Measurements from ENCODE around the gene ERBB4.

The ERBB4 gene

GRCh38 chr2:212428681-212429478 is 109.7 kb downstream of the ERBB4 start:
- no peak for DNase-seq (ENCODE audit: low read depth in 2 of 2, low spot score in 1 of 2)

- no peak for DNase-seq (ENCODE audit: low read depth in 2 of 2, low spot score in 1 of 2)
Measured at GRCh38 chr2:212427638-212428037, 111.0 kb downstream of the ERBB4 start.

GRCh38 chr2:212426637-212427412 is 111.8 kb downstream of the ERBB4 start:
- DNase-seq (ENCODE audit: low read depth in 2 of 2, low spot score in 1 of 2): no peak

- DNase-seq (ENCODE audit: low read depth in 2 of 2, low spot score in 1 of 2): no peak
Measured at GRCh38 chr2:212424082-212424481, 114.5 kb downstream of the ERBB4 start.

GRCh38 chr2:212423089-212423488 is 115.5 kb downstream of the ERBB4 start:
- DNase-seq (ENCODE audit: low read depth in 2 of 2, low spot score in 1 of 2): no peak

GRCh38 chr2:212421556-212422334 is 116.9 kb downstream of the ERBB4 start:
- DNase-seq (ENCODE audit: low read depth in 2 of 2, low spot score in 1 of 2): no peak

- no peak for DNase-seq (ENCODE audit: low read depth in 2 of 2, low spot score in 1 of 2)
Measured at GRCh38 chr2:212416086-212416485, 122.5 kb downstream of the ERBB4 start.

- DNase-seq (ENCODE audit: low read depth in 2 of 2, low spot score in 1 of 2): no peak
Measured at GRCh38 chr2:212414767-212415211, 123.8 kb downstream of the ERBB4 start.

- no peak for DNase-seq (ENCODE audit: low read depth in 2 of 2, low spot score in 1 of 2)
Measured at GRCh38 chr2:212409560-212409959, 129.0 kb downstream of the ERBB4 start.

GRCh38 chr2:212408524-212408923 is 130.1 kb downstream of the ERBB4 start:
- DNase-seq (ENCODE audit: low read depth in 2 of 2, low spot score in 1 of 2): no peak

GRCh38 chr2:212406716-212407115 is 131.9 kb downstream of the ERBB4 start:
- no peak for DNase-seq (ENCODE audit: low read depth in 2 of 2, low spot score in 1 of 2)

GRCh38 chr2:212402316-212402715 is 136.3 kb downstream of the ERBB4 start:
- DNase-seq (ENCODE audit: low read depth in 2 of 2, low spot score in 1 of 2): no peak

- no peak for DNase-seq (ENCODE audit: low read depth in 2 of 2, low spot score in 1 of 2)
Measured at GRCh38 chr2:212398316-212398715, 140.3 kb downstream of the ERBB4 start.

- no peak for DNase-seq (ENCODE audit: low read depth in 2 of 2, low spot score in 1 of 2)
Measured at GRCh38 chr2:212392544-212392943, 146.1 kb downstream of the ERBB4 start.

GRCh38 chr2:212392043-212392442 is 146.6 kb downstream of the ERBB4 start:
- DNase-seq (ENCODE audit: low read depth in 2 of 2, low spot score in 1 of 2): no peak

GRCh38 chr2:212387146-212387545 is 151.5 kb downstream of the ERBB4 start:
- no peak for DNase-seq (ENCODE audit: low read depth in 2 of 2, low spot score in 1 of 2)

- DNase-seq (ENCODE audit: low read depth in 2 of 2, low spot score in 1 of 2): no peak
Measured at GRCh38 chr2:212385241-212385640, 153.4 kb downstream of the ERBB4 start.

- no peak for DNase-seq (ENCODE audit: low read depth in 2 of 2, low spot score in 1 of 2)
Measured at GRCh38 chr2:212384027-212384426, 154.6 kb downstream of the ERBB4 start.

- no peak for DNase-seq (ENCODE audit: low read depth in 2 of 2, low spot score in 1 of 2)
Measured at GRCh38 chr2:212381428-212382102, 157.0 kb downstream of the ERBB4 start.

GRCh38 chr2:212379103-212379502 is 159.5 kb downstream of the ERBB4 start:
- no peak for DNase-seq (ENCODE audit: low read depth in 2 of 2, low spot score in 1 of 2)

GRCh38 chr2:212367431-212367830 is 171.2 kb downstream of the ERBB4 start:
- no peak for DNase-seq (ENCODE audit: low read depth in 2 of 2, low spot score in 1 of 2)
